HUDEP-2 (cell line): ENCODE measurements around the gene ZNF205.
"Not testable (repeated sequence)": the region's sequence is repeated elsewhere in the genome, so short reads cannot be mapped to it uniquely, and the experiment has no call there.

Experiments used
- DNase-seq, 76 experiments: peaks; one replicate each; lab custom pipeline; 2025; ENCODE audit not compliant: unreplicated experiment in 76 of 76; lab: John Stamatoyannopoulos, UW

Gene ZNF205

GRCh38 chr16:3165111-3165822 is 52.9 kb downstream of the ZNF205 start:
- DNase-seq: no peak

GRCh38 chr16:3166505-3166886 is 54.1 kb downstream of the ZNF205 start:
- DNase-seq: no peak

GRCh38 chr16:3168729-3169128 is 56.3 kb downstream of the ZNF205 start:
- DNase-seq: not testable (repeated sequence)
